Hypothalamus (tissue), 51 donors: ENCODE measurements around the gene OLIG2.

ENCODE experiments used
- DNase-seq, 51 donors: peaks; one replicate each; lab custom pipeline; 2025; lab: John Stamatoyannopoulos, UW

The OLIG2 gene

DNA sequence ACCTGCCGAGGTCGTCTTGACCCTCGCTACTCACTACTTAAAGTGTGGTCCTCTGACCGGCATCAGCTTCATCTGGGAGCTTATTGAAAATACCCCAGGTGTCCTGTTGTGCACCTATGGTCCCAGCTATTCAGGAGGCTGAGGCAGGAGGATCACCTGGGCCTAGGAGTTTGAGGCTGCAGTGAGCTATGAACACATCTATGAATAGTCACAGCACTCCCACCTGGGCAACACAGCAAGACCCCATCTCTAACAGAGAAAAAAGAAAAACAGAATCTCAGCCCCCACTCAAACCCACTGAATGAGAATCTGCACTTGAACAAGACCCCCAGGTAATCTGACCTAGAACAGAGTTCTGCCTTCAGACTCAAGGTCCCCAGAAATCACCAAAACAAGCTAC, 35.5 kb downstream of the OLIG2 start:
- no peak for DNase-seq

DNA sequence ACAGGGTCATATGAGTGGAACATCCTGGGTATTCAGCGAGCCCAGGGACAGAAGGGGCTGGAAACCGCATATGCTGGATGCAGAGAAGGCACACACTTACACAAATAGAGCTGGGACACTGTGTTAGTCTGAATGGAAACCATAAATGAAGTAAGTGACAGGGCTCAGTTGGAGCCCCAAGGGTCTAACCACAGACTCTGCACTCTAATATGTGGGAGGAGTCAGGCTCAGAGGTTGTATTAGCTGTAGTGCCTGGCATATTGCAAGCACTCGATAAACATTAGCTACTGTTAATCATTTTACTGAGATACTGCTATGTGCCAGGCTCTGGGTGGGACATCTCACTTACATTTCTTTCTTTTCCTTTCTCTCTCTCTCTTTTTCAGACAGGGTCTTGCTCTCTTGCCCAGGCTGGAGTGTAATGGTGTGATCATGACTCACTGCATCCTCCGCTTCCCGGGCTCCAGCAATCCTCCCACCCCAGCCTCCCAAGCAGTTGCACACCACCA, 37.7 kb downstream of the OLIG2 start:
- DNase-seq = no peak

DNA sequence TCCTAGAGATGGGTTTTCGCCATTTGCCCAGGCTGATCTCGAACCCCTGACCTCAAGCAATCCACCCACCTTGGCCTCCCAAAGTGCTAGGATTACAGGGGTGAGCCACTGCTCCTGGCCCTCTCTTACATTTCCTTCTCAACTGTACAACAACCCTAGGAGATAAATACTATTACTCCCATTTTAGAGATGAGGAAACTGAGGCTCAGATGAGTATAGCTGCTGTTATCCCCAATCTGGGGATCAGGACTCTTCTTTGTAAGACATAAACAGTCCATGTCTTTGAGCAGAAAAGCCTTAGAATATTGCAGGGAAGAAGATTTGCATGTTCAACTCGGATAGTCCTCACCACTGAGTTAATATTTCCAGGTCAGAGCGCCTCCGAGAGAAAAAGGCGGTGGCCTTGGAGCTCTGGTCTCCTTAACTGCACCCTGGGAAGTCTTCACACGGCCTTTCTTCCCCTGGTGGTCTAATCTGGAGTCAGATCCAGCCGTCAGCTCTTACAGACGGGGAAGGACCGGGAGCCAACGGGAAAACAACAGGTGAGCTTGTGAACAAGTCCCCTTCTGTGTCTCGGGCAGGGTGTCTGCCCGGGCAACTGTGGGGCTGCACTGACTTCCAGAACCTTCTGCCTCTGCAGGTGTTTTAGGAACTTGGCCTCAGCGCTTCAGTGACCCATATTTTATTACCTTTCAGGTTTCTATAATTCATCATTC, 38.3 kb downstream of the OLIG2 start:
- DNase-seq = peak in 15 of 51 donors; percentile 34 to 69 (median 45)

DNA sequence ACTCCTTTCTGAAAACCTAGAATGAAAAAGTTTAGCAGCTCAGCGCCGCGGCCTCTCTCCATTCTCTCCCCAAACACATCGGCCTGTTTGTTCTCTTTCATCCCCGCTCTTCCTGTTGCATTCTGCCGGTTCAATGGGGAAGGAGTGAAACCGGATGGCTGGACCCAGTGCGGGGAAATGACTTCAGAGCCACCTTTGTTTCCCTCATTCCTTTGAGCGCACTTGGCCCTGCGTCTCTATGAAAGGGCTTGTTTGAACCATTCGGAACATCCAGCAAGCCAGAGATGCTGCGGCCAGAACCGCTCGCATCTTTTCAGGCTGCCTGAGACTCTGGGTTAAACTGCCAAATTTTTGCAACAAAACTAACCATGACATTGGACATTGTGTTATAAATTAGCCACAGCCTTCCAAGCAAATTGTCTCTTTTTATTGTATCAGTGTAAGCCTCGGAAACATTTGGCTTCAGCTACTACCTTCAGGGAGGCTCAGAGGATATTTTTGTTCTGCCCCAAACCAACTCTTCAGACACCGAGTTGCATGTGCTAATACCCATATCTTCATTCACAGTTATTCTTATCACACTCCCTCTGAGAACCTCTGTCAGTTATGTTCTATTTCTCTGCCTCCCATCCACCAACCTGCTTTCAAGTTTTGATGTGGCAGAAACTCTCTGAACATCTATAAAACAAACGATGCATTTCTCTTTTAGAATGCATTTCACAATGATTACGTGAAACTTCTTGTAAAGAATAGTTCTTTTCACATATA, 39.1 kb downstream of the OLIG2 start:
- peak in 37 of 51 donors; percentile 24 to 78 (median 51) for DNase-seq

DNA sequence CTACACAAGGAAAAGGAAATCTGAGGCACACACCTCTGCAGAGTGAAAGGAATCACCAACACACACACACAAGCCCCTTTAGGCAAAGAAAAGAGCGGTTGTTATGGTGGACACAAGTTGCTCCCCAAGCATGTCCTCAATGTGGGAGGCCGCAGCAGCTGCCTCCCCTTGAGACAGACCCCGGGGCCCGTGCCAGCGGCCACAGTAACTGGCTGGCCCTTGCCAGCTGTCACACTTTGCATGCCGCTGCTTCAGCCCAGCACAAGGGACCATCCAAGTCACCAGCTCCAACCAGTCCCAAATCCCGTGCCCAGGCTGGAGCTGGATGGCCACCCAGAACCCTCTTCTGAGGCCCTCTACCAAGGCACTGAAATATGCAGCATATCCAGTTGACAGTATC, 41.3 kb downstream of the OLIG2 start:
- DNase-seq = peak in 8 of 51 donors; percentile 4 to 28 (median 18)

DNA sequence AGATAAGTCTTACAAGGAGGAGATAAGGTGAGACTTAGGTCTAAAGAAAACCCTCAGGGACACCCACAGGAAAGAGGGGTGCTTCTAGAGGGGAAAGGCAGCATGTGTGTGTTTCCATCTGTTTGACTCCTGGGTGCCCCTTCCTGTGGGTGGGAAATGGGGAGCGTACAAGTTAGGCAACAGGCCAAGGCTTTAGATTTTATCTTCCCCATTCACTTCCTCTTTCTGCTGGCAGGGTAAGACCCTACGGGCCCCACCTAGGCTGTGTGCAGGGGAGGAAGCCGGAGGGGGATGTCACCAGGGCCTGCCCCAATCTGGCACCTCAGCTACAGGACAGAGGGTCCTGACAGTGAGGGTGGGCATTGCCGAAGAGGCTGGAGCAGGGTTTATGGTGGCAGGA, 41.7 kb downstream of the OLIG2 start:
- no peak for DNase-seq

DNA sequence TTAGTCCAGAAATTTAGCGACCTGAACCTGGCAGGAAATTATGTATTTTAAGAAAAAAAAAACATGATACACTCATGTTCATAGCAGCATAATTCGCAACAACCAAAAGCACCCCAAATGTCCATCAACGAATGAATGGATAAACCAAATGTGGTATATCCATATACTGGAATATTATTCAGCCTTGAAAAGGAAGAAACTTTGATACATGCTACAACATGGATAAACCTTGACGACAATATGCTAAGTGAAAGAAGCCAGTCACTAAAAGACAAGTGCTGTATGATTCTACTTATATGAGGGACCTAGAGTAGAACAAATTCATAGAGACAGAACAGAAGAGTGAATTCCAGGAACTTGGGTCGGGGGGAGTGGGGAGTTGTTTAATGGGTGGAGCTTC, 43.5 kb downstream of the OLIG2 start:
- no peak for DNase-seq

DNA sequence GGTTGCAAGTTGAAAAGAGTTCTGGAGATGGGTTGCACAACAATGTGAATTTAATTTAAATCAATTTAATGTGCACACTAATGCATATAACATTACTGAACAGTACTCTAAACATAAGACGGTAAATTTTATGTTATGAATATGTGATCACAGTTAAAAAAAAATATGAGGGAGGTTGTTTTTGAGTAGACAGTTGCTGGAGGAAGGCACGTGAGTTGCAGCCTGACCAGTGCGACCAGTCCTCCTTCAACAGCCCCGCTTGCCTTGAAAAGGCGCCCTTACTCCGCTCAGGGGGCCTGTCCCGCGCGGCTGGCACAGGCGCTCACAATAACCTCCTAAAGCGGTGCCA, 43.9 kb downstream of the OLIG2 start:
- DNase-seq = no peak

DNA sequence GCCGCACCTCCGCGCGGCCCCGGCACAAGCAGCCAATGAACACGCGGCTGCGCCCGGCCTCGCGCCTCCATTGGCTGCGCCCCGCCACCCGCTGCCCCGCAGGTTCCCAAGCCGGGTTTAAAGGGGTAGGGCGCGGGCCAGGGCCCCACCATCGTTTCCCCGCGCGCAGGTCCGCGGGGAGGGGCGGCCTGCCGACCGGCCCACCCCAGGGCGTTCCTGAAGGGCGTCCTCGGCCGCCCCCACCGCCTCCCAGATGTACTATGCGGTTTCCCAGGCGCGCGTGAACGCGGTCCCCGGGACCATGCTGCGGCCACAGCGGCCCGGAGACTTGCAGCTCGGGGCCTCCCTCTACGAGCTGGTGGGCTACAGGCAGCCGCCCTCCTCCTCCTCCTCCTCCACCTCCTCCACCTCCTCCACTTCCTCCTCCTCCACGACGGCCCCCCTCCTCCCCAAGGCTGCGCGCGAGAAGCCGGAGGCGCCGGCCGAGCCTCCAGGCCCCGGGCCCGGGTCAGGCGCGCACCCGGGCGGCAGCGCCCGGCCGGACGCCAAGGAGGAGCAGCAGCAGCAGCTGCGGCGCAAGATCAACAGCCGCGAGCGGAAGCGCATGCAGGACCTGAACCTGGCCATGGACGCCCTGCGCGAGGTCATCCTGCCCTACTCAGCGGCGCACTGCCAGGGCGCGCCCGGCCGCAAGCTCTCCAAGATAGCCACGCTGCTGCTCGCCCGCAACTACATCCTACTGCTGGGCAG, 44.4 kb downstream of the OLIG2 start, which contains the start of gene OLIG1:
Gene OLIG1, plus strand, starts transcription at position 148 of the 750 bp plus-strand sequence. Its CDS starts 106 bp downstream, at position 254.
- DNase-seq = peak in 49 of 51 donors; percentile 21 to 89 (median 67)

DNA sequence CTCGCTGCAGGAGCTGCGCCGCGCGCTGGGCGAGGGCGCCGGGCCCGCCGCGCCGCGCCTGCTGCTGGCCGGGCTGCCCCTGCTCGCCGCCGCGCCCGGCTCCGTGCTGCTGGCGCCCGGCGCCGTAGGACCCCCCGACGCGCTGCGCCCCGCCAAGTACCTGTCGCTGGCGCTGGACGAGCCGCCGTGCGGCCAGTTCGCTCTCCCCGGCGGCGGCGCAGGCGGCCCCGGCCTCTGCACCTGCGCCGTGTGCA, 44.9 kb downstream of the OLIG2 start:
- DNase-seq = no peak

DNA sequence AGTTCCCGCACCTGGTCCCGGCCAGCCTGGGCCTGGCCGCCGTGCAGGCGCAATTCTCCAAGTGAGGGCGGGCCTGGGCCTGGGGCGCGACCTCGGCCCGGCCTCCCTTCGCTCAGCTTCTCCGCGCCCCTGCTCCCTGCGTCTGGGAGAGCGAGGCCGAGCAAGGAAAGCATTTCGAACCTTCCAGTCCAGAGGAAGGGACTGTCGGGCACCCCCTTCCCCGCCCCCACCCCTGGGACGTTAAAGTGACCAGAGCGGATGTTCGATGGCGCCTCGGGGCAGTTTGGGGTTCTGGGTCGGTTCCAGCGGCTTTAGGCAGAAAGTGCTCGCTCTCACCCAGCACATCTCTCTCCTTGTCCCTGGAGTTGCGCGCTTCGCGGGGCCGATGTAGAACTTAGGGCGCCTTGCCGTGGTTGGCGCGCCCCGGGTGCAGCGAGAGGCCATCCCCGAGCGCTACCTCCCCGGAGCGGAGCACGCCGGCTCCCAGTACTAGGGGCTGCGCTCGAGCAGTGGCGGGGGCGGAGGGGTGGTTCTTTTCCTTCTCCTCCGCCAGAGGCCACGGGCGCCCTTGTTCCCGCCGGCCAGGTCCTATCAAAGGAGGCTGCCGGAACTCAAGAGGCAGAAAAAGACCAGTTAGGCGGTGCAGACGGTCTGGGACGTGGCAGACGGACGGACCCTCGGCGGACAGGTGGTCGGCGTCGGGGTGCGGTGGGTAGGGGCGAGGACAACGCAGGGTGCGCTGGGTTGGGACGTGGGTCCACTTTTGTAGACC, 45.4 kb downstream of the OLIG2 start:
- peak in 15 of 51 donors; percentile 16 to 58 (median 36) for DNase-seq

DNA sequence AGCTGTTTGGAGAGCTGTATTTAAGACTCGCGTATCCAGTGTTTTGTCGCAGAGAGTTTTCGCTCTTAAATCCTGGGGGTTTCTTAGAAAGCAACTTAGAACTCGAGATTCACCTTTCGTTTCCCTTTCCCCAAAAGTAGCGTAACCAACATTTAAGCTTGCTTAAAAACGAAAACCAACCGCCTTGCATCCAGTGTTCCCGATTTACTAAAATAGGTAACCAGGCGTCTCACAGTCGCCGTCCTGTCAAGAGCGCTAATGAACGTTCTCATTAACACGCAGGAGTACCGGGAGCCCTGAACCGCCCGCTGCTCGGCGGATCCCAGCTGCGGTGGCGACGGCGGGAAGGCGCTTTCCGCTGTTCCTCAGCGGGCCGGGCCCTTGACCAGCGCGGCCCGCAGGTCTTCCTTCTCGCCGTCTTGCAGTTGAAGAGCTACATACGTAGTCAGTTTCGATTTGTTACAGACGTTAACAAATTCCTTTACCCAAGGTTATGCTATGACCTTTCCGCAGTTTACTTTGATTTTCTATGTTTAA, 46.1 kb downstream of the OLIG2 start:
- DNase-seq = peak in 4 of 51 donors; percentile 22 to 46 (median 26)

DNA sequence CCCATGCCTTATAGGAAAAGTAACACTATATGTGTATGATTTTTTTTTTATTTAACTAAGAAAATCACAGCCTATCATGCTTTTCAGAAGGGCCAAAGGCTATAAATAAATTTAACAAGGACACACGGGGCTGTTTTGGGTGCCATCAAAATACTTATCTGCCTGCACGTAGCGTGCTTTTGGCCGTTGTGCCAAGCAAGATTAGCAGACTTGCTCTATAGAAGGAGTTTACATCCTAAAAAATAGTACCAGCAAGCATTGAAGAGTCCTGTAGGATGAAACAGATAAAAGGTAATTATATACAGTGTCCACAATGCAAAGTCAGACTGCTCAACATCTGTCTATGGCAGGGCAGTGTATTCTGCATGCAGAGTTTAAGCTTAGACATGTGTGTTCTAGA, 47.9 kb downstream of the OLIG2 start:
- no peak for DNase-seq

DNA sequence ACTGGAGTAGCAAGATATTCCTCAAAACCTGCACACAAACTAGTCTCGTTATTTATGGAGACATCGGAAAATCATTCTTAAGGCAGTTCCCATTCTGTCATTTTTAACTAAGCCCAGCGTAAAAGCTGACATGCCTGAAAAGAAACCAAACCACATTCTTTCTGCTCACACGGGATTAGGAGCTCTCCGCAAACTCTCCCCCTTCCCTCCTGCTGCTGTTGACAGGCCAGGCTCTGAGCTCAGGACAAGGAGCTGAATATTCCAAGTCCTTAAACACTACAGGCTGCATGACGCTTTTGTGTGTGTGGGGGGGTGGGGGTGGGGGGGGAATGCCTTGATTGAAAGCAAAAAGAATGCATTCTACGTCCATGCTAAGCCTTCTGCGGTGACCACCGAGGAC, 49.4 kb downstream of the OLIG2 start:
- peak in 3 of 51 donors; percentile 16 to 35 (median 21) for DNase-seq

DNA sequence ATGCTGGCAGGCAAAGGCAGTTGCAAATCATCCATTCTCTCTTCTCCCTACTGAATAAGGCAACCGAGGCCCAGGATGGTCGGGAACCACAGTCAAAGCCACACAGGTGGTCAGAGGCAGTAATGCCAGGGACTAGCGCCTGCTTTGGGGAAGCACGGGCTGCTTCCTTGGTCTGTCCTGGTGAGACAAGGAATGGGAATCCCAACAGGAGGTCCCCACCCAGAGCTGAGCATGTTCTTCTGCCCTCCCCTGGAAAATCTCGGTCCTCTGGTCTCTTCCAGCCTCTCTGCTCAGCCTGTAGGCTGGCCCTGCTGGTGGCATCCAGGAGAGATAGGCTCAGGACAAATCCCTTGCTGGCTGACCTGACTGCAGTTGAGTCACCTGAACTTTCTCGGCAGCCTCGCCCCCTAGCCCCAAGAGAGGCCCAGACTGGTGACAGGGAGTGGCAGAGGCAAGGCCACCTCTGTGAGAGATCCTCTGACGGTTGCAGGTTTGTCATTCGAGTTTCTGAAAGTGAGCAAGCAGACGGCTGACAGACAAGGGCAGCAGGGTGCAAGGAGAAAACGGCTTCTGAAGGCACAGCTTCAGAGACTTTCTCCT, 50.0 kb downstream of the OLIG2 start:
- DNase-seq = peak in 2 of 51 donors; percentile 31 to 35

DNA sequence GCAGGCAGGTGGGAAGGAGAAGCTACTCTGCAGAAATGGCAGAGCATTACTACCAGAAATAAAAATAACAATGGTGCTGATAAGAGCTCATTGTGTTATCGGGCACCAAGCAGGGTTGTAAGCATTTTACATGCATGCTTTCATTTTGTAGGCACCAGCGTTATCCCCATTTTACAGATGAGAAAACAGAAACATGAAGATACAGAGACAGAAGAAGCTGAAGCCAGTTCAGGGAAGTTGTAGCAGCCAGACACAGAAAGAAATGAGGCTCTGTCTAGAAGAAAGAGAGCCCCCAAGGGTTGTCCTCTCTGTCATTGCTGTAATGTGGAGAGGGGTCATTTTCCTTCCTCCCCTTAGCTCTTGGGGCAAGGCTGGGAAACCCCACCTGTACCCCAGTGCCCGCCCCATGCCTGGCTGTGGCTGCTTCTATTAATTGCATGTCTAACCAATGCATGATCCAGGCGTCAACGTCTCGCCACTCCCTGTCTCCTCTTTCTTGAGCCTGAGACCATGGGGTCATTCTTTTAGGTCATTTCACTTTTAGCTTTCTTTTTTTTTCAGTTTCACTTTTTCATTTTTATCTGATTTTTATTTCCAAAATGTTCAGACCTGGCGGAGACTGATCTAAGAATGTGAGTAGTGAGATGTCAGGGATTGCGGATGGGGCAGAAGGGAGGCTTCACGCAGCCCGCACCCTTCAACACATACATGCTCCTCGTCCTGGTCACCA, 51.0 kb downstream of the OLIG2 start:
- no peak for DNase-seq
